GM19328 (cell line): ENCODE data around the gene EXOC2.

Experiments
- ATAC-seq: cut with Tn5 transposase; IDR thresholded peaks from one replicate; pipeline ENCODE4 v1.9.1; 2021; ENCODE audit warnings: mild to moderate bottlenecking, moderate library complexity; ENCODE audit not compliant: unreplicated experiment

The EXOC2 gene

GRCh38 chr6:540490-540889 is 152.4 kb downstream of the EXOC2 start:
- no peak for ATAC-seq

DNA sequence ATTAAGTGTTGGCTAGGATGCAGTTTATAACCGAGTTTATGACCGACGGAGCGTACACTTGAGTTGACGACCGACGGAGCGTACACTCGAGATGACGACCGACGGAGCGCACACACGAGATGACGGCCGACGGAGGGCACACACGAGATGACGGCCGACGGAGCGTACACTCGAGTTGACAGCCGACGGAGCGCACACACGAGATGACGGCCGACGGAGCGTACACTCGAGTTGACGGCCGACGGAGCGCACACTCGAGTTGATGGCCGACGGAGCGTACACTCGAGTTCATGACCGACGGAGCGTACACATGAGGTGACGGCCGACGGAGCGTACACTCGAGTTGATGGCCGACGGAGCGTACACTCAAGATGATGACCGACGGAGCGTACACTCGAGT is 155.8 kb downstream of the EXOC2 start:
- ATAC-seq, result no peak

GRCh38 chr6:530425-530824 is 162.5 kb downstream of the EXOC2 start:
- ATAC-seq, result no peak

DNA sequence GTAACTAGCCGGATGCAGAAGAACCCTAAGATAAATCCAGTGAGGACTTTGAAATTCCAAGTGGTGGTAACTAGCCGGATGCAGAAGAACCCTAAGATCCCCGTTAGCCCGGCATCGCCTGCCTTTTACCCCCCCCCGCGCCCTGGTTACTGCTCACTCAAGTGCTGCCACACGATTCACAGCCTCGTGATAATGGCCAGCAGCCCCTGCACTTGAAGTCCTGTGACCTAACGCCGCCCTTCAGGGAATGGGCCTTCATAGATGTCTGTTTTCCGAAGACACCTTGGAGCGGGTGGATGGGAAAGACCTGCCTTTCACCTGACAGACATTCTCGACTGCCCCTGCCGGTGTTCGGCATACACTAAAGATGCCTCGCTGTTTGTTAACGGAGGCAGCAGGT is 163.9 kb downstream of the EXOC2 start:
- no peak for ATAC-seq

GRCh38 chr6:527989-528673 is 164.8 kb downstream of the EXOC2 start:
- no peak for ATAC-seq

DNA sequence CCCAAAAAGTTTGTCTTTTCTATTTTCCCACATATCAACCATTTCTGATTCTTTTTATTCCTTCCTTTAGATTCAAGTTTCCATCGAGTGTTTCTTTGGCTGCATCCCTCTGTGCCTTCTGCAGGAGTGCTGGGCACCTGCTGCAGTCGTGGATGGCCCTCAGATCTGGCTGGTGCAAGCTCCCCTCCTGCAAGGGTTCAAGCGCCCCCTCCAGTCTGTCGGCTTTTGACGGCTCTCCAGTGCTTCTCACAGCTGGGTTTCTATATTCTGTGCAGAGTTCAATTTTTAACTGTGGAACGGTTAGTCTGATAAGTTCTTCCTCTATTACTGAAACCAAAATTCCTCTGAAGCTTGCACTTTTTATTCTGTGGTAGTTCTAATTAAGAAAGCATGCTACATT is 168.1 kb downstream of the EXOC2 start:
- ATAC-seq, result no peak

- no peak for ATAC-seq
Measured at GRCh38 chr6:520820-521219, 172.1 kb downstream of the EXOC2 start.

DNA sequence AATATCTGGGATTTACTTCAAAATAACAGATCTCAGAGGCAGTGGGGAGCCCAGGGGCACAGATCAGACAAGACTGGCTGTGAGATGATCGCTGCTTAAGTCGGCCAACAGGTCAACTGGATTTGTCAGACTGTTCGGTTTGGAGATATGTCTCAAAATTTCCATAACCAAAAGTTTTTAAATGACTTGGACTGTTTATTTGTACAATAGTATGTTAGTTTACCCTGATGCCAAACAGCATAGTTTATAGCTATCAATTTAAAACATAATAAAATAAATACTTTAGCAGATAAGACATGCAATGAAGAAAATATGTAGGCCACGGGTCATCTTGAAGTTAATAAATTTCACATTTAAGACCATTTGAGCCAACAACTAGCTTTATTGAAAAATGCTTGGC is 174.7 kb downstream of the EXOC2 start:
- ATAC-seq, result no peak

GRCh38 chr6:516213-516612 is 176.7 kb downstream of the EXOC2 start:
- ATAC-seq, result no peak

- ATAC-seq, result no peak
Measured at GRCh38 chr6:515267-515666, 177.7 kb downstream of the EXOC2 start.

GRCh38 chr6:514396-514978 is 178.5 kb downstream of the EXOC2 start:
- no peak for ATAC-seq

GRCh38 chr6:513961-514360 is 179.0 kb downstream of the EXOC2 start:
- no peak for ATAC-seq

GRCh38 chr6:513058-513457 is 179.9 kb downstream of the EXOC2 start:
- ATAC-seq, result no peak

GRCh38 chr6:511488-512137 is 181.3 kb downstream of the EXOC2 start:
- no peak for ATAC-seq

- no peak for ATAC-seq
Measured at GRCh38 chr6:509676-510075, 183.3 kb downstream of the EXOC2 start.

DNA sequence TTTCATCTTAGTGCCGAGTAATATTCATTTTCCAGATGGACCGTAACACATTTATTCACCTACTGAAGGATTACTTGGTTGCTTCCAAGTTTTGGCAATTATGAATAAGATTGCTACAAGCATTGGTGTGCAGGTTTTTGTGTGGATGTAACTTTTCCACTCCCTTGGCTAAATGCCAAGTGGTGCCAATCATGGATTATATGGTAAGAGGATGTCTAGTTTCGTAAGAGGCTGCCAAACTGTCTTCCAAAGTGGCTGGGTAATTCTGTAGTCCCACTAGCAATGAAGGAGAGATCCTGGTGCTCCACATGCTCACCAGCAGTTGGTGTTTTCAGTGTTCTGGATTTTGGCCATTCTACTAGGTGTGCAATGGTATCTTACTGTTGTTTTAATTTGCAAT is 184.3 kb downstream of the EXOC2 start:
- no peak for ATAC-seq

DNA sequence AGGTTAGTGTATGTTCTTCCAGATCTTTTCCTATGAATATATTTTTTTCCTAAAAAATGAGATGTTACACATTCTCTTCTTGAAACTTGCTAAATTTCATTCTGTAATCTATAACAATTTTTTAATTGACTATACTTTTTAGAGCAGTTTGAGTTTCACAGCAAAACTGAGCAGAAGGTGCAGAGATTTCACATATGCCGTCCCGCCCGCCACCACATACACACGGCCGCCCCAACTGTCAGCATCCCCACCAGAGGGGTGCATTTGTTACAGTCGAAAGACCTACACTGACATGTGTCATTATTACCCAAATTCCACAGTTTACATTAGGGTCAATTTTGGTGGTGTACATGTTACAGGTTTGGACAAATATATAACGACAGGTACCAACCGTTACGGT is 184.9 kb downstream of the EXOC2 start:
- no peak for ATAC-seq

DNA sequence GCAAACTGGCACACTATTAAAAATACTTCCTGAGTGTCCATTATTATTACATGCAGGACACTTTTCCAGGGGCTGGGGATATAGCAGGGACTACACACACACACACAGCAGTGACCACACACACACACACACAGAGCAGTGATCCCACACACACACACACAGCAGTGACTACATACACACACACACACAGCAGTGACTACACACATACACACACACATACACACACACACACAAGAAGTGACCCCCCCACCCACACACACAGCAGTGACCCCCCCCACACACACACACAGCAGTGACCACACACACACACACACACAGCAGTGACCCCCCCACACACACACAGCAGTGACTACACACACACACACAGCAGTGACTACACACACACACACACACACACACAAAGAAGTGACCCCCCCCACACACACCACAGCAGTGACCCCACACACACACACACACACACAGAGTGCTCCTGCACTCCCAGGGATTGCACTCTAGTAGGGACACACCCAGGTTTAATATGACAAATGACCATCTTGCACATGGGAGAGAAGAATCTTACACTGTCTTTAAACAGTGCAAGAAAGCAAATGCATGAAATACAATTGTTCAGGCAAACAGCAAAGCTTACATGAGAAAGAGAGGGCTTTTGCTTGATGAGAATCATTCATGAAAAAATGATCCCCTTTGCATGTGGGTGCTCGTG is 185.9 kb downstream of the EXOC2 start:
- no peak for ATAC-seq

GRCh38 chr6:506508-506907 is 186.4 kb downstream of the EXOC2 start:
- no peak for ATAC-seq

DNA sequence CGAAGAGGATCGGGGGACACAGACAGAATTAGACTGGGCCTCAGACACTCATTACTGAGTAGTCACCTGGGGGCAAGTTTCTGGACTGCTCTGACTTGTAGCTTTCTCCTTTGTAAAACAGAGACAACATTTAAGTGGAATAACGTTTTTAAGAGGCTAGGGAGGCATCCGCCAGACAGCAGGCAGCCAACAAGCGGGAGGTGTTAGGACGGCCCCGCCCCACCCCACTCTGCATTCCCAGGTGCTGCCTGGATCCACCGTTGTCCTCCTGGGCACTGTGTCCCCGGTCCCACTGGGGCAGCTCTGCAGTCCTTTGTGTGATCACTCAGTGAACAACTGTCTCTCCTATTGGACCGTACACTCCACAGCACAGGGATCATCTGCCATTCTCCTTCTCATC is 187.6 kb downstream of the EXOC2 start:
- ATAC-seq, result no peak

DNA sequence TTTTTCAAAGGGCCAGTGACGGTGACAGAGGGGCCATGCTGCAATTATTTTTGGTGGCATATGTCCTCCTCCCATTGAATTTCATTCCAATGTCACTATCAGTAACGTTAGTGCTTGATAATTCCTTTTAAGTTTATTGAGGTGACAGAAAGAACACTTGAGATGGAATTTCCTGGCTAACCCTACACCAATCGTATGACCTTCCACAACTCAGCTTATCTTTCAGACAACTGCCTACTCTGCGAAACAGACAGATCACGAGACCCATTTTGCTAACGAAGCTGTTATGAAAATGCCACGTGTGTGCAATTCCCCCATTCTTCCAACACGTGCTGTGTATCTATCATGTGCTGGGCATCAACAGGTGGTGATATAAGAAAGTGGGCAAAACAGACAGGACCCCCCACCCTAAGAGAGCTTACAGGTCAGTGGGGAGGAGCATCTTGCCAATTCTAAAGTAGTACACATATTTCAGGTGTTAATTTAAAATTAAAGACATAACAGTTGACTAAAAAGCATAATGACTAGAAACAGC is 188.4 kb downstream of the EXOC2 start:
- ATAC-seq, result no peak
